ENCODE data around the gene SLC25A21. TPM values are rescaled to one million over a fixed set of nuclear protein-coding genes. Genes with fewer than 3 reads are reported as not detected.
"Not testable (repeated sequence)": the region's sequence is repeated elsewhere in the genome, so short reads cannot be mapped to it uniquely, and the experiment has no call there.

Gene SLC25A21
- total and polyA plus RNA-seq, 8 donors, result 0.37 to 0.92 (median 0.60) TPM

- ATAC-seq (no peak), DNase-seq (no peak), FAIRE-seq (no peak)
- H3K4me1 ChIP-seq, result no peaks in the 10 kb centered on the region
- no peak for TF ChIP-seq CTCF (IDR thresholded peaks at IDR 0.05)
- H3K9me3 ChIP-seq, result no peaks in the 10 kb centered on the region
- 61 to 67% methylated on average over 3 of the region's 3 CpGs for WGBS, 2 donors
- H3K27me3 ChIP-seq, result no peaks in the 10 kb centered on the region
- no peak overlapping the region for H3K4me3 ChIP-seq
- H3K36me3 ChIP-seq, result no peaks in the 10 kb centered on the region
- intact Hi-C loops (cut with DNase I), result no loop called here
- no peak overlapping the region for H3K27ac ChIP-seq
Observed at GRCh38 chr14:36910578-36910977, 261.8 kb downstream of the SLC25A21 start.

- H3K4me1 ChIP-seq, result no peaks in the 10 kb centered on the region
- intact Hi-C loops (cut with DNase I), result no loop called here
- no peaks in the 10 kb centered on the region for H3K9me3 ChIP-seq
- ATAC-seq (no peak), DNase-seq (no peak), FAIRE-seq (no peak)
- H3K27me3 ChIP-seq, result no peaks in the 10 kb centered on the region
- no peak for TF ChIP-seq CTCF (IDR thresholded peaks at IDR 0.05)
- WGBS, 2 donors, result 27 to 33% methylated on average over 5 of the region's 5 CpGs
- H3K36me3 ChIP-seq, result no peaks in the 10 kb centered on the region
- no peak overlapping the region for H3K27ac ChIP-seq
- no peak overlapping the region for H3K4me3 ChIP-seq
Observed at GRCh38 chr14:36905272-36905888, 267.0 kb downstream of the SLC25A21 start.

DNA sequence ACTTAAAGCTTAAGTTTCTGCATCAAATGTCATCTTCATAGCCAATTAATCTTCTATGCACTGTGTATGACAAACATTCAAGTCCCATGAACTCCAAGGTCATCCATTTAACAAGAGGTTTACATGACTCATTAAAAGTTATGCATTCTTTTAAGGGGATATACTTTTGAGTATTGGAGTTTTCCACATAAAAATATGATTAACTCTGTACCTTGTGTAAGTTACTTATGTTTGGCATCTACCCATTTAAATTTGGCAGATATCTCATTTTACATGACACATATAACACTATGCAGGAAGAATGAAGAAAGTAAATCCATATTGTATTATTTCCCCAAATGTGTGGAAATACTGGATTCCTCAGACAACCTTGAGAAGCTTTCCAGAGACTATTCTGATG, 270.5 kb downstream of the SLC25A21 start:
- intact Hi-C loops (cut with DNase I), result no loop called here
- ATAC-seq (no peak), DNase-seq (no peak), FAIRE-seq (no peak)
- Histone ChIP-seq H3K27ac (no peak overlapping the region), H3K27me3 (no peaks in the 10 kb centered on the region), H3K36me3 (no peaks in the 10 kb centered on the region), H3K4me1 (no peaks in the 10 kb centered on the region), H3K4me3 (no peak overlapping the region), H3K9me3 (no peaks in the 10 kb centered on the region)
- TF ChIP-seq CTCF (IDR thresholded peaks at IDR 0.05), result no peak

DNA sequence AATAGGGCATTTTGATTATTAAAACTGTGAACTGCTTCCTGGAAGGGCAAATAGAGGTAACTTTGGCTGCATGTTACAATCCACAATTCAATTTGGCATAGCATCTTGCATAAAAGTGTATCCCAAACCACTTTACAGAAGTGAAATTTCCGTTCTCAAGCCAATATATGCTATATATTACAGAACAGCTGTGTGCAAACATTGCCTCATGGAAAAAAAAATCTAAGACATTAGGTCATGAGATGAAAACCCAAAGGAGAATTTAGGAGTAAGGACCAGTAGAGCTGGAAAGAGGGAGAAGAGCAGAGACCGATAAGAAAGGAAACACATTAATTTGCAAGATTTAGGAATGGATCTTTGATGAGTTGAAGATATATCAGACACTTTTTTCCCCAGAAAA, 271.6 kb downstream of the SLC25A21 start:
- Histone ChIP-seq H3K27me3 (no peaks in the 10 kb centered on the region), H3K36me3 (no peaks in the 10 kb centered on the region), H3K9me3 (no peaks in the 10 kb centered on the region), H3K4me3 (no peak overlapping the region), H3K27ac (no peak overlapping the region), H3K4me1 (no peaks in the 10 kb centered on the region)
- ATAC-seq (no peak), FAIRE-seq (no peak), DNase-seq (no peak)
- no peak for TF ChIP-seq CTCF (IDR thresholded peaks at IDR 0.05)
- 71 to 75% methylated on average over 2 of the region's 2 CpGs for WGBS, 2 donors
- intact Hi-C loops (cut with DNase I), result no loop called here

DNA sequence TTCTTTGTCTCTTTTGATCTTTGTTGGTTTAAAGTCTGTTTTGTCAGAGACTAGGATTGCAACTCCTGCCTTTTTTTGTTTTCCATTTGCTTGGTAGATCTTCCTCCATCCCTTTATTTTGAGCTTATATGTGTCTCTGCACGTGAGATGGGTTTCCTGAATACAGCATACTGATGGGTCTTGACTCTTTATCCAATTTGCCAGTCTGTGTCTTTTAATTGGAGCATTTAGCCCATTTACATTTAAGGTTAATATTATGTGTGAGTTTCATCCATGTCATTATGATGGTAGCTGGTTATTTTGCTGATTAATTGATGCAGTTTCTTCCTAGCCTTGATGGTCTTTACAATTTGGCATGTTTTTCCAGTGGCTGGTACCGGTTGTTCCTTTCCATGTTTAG, 276.1 kb downstream of the SLC25A21 start:
- H3K9me3 ChIP-seq; H3K4me3 ChIP-seq; intact Hi-C loops (cut with DNase I); FAIRE-seq; H3K36me3 ChIP-seq; ATAC-seq; H3K27ac ChIP-seq; H3K27me3 ChIP-seq; H3K4me1 ChIP-seq; DNase-seq: not testable (repeated sequence)
- 63 to 66% methylated on average over 2 of the region's 2 CpGs for WGBS, 2 donors

All from pancreas (tissue), 10 donors.